ENCODE results near the gene OPTN.

Gene OPTN

GRCh38 chr10:13110908-13111307 is 10.9 kb downstream of the OPTN start:
- no peak for TF ChIP-seq CTCF (IDR thresholded peaks at IDR 0.05; ENCODE audit: low read depth, low read length, missing control alignments)
- Histone ChIP-seq H3K27me3 (replicated peaks) (no peaks in the 10 kb centered on the region), H3K27ac (no peak overlapping the region), H3K36me3 (replicated peaks) (peaks cover 62% of the 10 kb centered on the region), H3K4me3 (ENCODE audit: low read depth, low read length) (no peak overlapping the region)
- no peak for DNase-seq
- in situ Hi-C loops (cut with HindIII; ENCODE audit: low pct_ligation_motif_present, low sequenced_read_pairs) = no loop called here

- TF ChIP-seq CTCF (IDR thresholded peaks at IDR 0.05; ENCODE audit: low read depth, low read length, missing control alignments) = no peak
- DNase-seq = no peak
- H3K27me3 ChIP-seq (replicated peaks) = no peaks in the 10 kb centered on the region
- H3K4me3 ChIP-seq (ENCODE audit: low read depth, low read length) = no peak overlapping the region
- H3K27ac ChIP-seq = no peak overlapping the region
- peaks cover 73% of the 10 kb centered on the region for H3K36me3 ChIP-seq (replicated peaks)
- in situ Hi-C loops (cut with HindIII; ENCODE audit: low pct_ligation_motif_present, low sequenced_read_pairs) = no loop called here
These were observed 13.6 kb downstream of the OPTN start for GRCh38 chr10:13113544-13113943.

DNA sequence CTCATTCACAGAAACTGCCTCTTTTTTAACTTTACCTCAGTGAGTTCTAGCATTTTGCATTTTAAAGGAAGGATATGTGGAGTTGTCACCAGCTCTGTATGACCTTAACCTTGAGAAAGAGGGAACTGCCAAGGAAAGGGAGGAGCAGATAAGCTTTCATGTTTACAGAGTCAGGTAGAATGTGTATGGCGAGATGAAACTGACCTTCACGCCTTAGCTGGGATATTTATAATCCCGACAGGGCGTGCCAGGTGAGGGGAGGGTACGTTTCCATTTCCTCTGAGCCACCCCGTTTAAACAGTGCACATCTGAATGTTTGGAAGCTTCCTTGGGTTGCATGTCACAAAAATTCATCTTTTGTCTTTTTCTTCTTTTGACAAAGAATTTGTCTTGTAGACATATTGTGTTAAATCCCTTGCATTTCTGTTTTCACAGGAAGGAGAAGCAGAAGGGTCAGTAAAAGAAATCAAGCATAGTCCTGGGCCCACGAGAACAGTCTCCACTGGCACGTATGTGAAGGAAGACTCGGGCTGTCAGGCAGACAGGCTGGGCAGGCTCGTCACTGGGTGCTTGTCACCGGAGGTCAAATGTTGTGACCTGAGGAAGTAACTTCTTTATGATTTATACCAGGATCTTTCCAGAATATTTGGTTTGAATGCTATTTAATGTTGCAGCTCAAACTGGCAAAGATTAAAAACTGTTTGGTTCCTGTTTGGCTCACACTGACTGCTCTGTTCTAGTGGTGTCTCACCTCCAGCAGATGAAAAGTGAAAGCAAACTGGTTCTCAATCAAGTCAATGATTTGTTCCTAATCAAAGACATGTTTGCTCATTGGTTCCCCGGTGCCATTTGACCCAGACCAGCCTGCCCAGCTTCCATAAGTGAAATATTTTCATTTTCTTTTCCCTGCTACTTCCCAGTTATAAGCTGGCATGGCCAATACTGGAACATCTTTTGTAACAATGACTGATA is 16.2 kb downstream of the OPTN start:
- H3K4me3 ChIP-seq (ENCODE audit: low read depth, low read length) = no peak overlapping the region
- H3K36me3 ChIP-seq (replicated peaks) = peaks cover 69% of the 10 kb centered on the region
- no peak overlapping the region for H3K27ac ChIP-seq
- TF ChIP-seq CTCF (IDR thresholded peaks at IDR 0.05; ENCODE audit: low read depth, low read length, missing control alignments) = no peak
- no peaks in the 10 kb centered on the region for H3K27me3 ChIP-seq (replicated peaks)
- no peak for DNase-seq
- in situ Hi-C loops (cut with HindIII; ENCODE audit: low pct_ligation_motif_present, low sequenced_read_pairs) = no loop called here

GRCh38 chr10:13117841-13118783 is 18.1 kb downstream of the OPTN start:
- Histone ChIP-seq H3K4me3 (ENCODE audit: low read depth, low read length) (no peak overlapping the region), H3K27me3 (replicated peaks) (no peaks in the 10 kb centered on the region), H3K27ac (no peak overlapping the region), H3K36me3 (replicated peaks) (peaks cover 70% of the 10 kb centered on the region)
- no peak for TF ChIP-seq CTCF (IDR thresholded peaks at IDR 0.05; ENCODE audit: low read depth, low read length, missing control alignments)
- DNase-seq = no peak
- in situ Hi-C loops (cut with HindIII; ENCODE audit: low pct_ligation_motif_present, low sequenced_read_pairs) = no loop called here

GRCh38 chr10:13118784-13119410 is 18.9 kb downstream of the OPTN start:
- Histone ChIP-seq H3K4me3 (ENCODE audit: low read depth, low read length) (no peak overlapping the region), H3K36me3 (replicated peaks) (peaks cover 70% of the 10 kb centered on the region), H3K27me3 (replicated peaks) (no peaks in the 10 kb centered on the region), H3K27ac (no peak overlapping the region)
- DNase-seq = no peak
- no peak for TF ChIP-seq CTCF (IDR thresholded peaks at IDR 0.05; ENCODE audit: low read depth, low read length, missing control alignments)
- in situ Hi-C loops (cut with HindIII; ENCODE audit: low pct_ligation_motif_present, low sequenced_read_pairs) = no loop called here

All from brain microvascular endothelial cell (primary cell).